Measurements from ENCODE around the gene GLUD1. TPM values are rescaled to one million over a fixed set of nuclear protein-coding genes. Genes with fewer than 3 reads are reported as not detected.
"Not testable (repeated sequence)": the region's sequence is repeated elsewhere in the genome, so short reads cannot be mapped to it uniquely, and the experiment has no call there.

Gene GLUD1
- 123 TPM for total RNA-seq

GRCh38 chr10:87094373-87095235 is at the start of gene GLUD1, which contains the start of gene SHLD2:
Gene GLUD1, minus strand, starts transcription at chr10:87094843. Its CDS starts 74 bp downstream, at chr10:87094769.
Gene SHLD2, plus strand, starts transcription at chr10:87095206. Its CDS starts 56,149 bp downstream, at chr10:87151355.
- no peaks in the 10 kb centered on the region for H3K27me3 ChIP-seq (ENCODE audit: insufficient read depth, low read length)
- peak within 1 kb of the TSS; percentile 66 for H3K4me3 ChIP-seq (ENCODE audit: low read length)
- no peaks in the 10 kb centered on the region for H3K9me3 ChIP-seq (ENCODE audit: low read depth, low read length)
- H3K4me1 ChIP-seq (ENCODE audit: insufficient read depth, low read length) = peaks cover 28% of the 10 kb centered on the region

- H3K4me1 ChIP-seq (ENCODE audit: insufficient read depth, low read length); H3K9me3 ChIP-seq (ENCODE audit: low read depth, low read length); H3K27me3 ChIP-seq (ENCODE audit: insufficient read depth, low read length); H3K4me3 ChIP-seq (ENCODE audit: low read length): not testable (repeated sequence)
Measured at GRCh38 chr10:87143109-87143418, 48.4 kb upstream of the GLUD1 start.

- H3K4me3 ChIP-seq (ENCODE audit: low read length); H3K27me3 ChIP-seq (ENCODE audit: insufficient read depth, low read length); H3K4me1 ChIP-seq (ENCODE audit: insufficient read depth, low read length); H3K9me3 ChIP-seq (ENCODE audit: low read depth, low read length): not testable (repeated sequence)
Measured at GRCh38 chr10:87142230-87143108, 47.8 kb upstream of the GLUD1 start.

GRCh38 chr10:87137478-87137877 is 42.8 kb upstream of the GLUD1 start:
- not testable (repeated sequence) for H3K27me3 ChIP-seq (ENCODE audit: insufficient read depth, low read length); H3K4me3 ChIP-seq (ENCODE audit: low read length); H3K4me1 ChIP-seq (ENCODE audit: insufficient read depth, low read length); H3K9me3 ChIP-seq (ENCODE audit: low read depth, low read length)

GRCh38 chr10:87134440-87134839 is 39.8 kb upstream of the GLUD1 start:
- H3K9me3 ChIP-seq (ENCODE audit: low read depth, low read length); H3K4me1 ChIP-seq (ENCODE audit: insufficient read depth, low read length); H3K27me3 ChIP-seq (ENCODE audit: insufficient read depth, low read length); H3K4me3 ChIP-seq (ENCODE audit: low read length): not testable (repeated sequence)

- H3K9me3 ChIP-seq (ENCODE audit: low read depth, low read length); H3K27me3 ChIP-seq (ENCODE audit: insufficient read depth, low read length); H3K4me3 ChIP-seq (ENCODE audit: low read length); H3K4me1 ChIP-seq (ENCODE audit: insufficient read depth, low read length): not testable (repeated sequence)
Measured at GRCh38 chr10:87133936-87134335, 39.3 kb upstream of the GLUD1 start.

GRCh38 chr10:87132176-87132575 is 37.5 kb upstream of the GLUD1 start:
- H3K27me3 ChIP-seq (ENCODE audit: insufficient read depth, low read length); H3K4me3 ChIP-seq (ENCODE audit: low read length); H3K9me3 ChIP-seq (ENCODE audit: low read depth, low read length); H3K4me1 ChIP-seq (ENCODE audit: insufficient read depth, low read length): not testable (repeated sequence)

- H3K4me1 ChIP-seq (ENCODE audit: insufficient read depth, low read length); H3K27me3 ChIP-seq (ENCODE audit: insufficient read depth, low read length); H3K9me3 ChIP-seq (ENCODE audit: low read depth, low read length); H3K4me3 ChIP-seq (ENCODE audit: low read length): not testable (repeated sequence)
Measured at GRCh38 chr10:87127607-87128156, 33.0 kb upstream of the GLUD1 start.

GRCh38 chr10:87127048-87127447 is 32.4 kb upstream of the GLUD1 start:
- not testable (repeated sequence) for H3K4me3 ChIP-seq (ENCODE audit: low read length)

GRCh38 chr10:87123351-87123750 is 28.7 kb upstream of the GLUD1 start:
- H3K4me3 ChIP-seq (ENCODE audit: low read length); H3K27me3 ChIP-seq (ENCODE audit: insufficient read depth, low read length); H3K9me3 ChIP-seq (ENCODE audit: low read depth, low read length); H3K4me1 ChIP-seq (ENCODE audit: insufficient read depth, low read length): not testable (repeated sequence)

More at GRCh38 chr10:87127048-87127447, 32.4 kb upstream of the GLUD1 start:
- H3K9me3 ChIP-seq (ENCODE audit: low read depth, low read length); H3K27me3 ChIP-seq (ENCODE audit: insufficient read depth, low read length); H3K4me1 ChIP-seq (ENCODE audit: insufficient read depth, low read length): not testable (repeated sequence)

GRCh38 chr10:87119029-87119428 is 24.4 kb upstream of the GLUD1 start:
- H3K4me3 ChIP-seq (ENCODE audit: low read length); H3K27me3 ChIP-seq (ENCODE audit: insufficient read depth, low read length); H3K9me3 ChIP-seq (ENCODE audit: low read depth, low read length); H3K4me1 ChIP-seq (ENCODE audit: insufficient read depth, low read length): not testable (repeated sequence)

GRCh38 chr10:87118122-87118521 is 23.5 kb upstream of the GLUD1 start:
- not testable (repeated sequence) for H3K9me3 ChIP-seq (ENCODE audit: low read depth, low read length)

GRCh38 chr10:87105446-87106124 is 10.9 kb upstream of the GLUD1 start:
- Histone ChIP-seq H3K4me3 (ENCODE audit: low read length) (no peak overlapping the region), H3K27me3 (ENCODE audit: insufficient read depth, low read length) (no peaks in the 10 kb centered on the region), H3K9me3 (ENCODE audit: low read depth, low read length) (no peaks in the 10 kb centered on the region), H3K4me1 (ENCODE audit: insufficient read depth, low read length) (no peaks in the 10 kb centered on the region)

More at GRCh38 chr10:87118122-87118521, 23.5 kb upstream of the GLUD1 start:
- not testable (repeated sequence) for H3K4me1 ChIP-seq (ENCODE audit: insufficient read depth, low read length); H3K4me3 ChIP-seq (ENCODE audit: low read length); H3K27me3 ChIP-seq (ENCODE audit: insufficient read depth, low read length)

GRCh38 chr10:87104727-87105126 is 10.1 kb upstream of the GLUD1 start:
- H3K27me3 ChIP-seq (ENCODE audit: insufficient read depth, low read length); H3K9me3 ChIP-seq (ENCODE audit: low read depth, low read length); H3K4me3 ChIP-seq (ENCODE audit: low read length); H3K4me1 ChIP-seq (ENCODE audit: insufficient read depth, low read length): not testable (repeated sequence)

GRCh38 chr10:87101996-87102395 is 7.4 kb upstream of the GLUD1 start:
- H3K4me1 ChIP-seq (ENCODE audit: insufficient read depth, low read length) = no peaks in the 10 kb centered on the region
- H3K27me3 ChIP-seq (ENCODE audit: insufficient read depth, low read length) = no peaks in the 10 kb centered on the region
- no peaks in the 10 kb centered on the region for H3K9me3 ChIP-seq (ENCODE audit: low read depth, low read length)
- H3K4me3 ChIP-seq (ENCODE audit: low read length) = no peak overlapping the region

Data from mononuclear cell (primary cell).